Neutrophil (primary cell): ENCODE results near the gene CD22.
"Not testable (repeated sequence)": the region's sequence is repeated elsewhere in the genome, so short reads cannot be mapped to it uniquely, and the experiment has no call there.

ENCODE experiments used
- H3K27ac ChIP-seq: fragments of 200-600 bp; sonication (generic); 2 replicates; pipeline ENCODE4 v1.5.1; 2016; ENCODE audit warnings: mild to moderate bottlenecking, moderate library complexity
- H3K27me3 ChIP-seq: fragments of 200-600 bp; sonication (generic); 2 replicates; pipeline ENCODE4 v1.6.0; 2016; ENCODE audit warnings: mild to moderate bottlenecking
- H3K36me3 ChIP-seq: fragments of 200-600 bp; sonication (generic); 2 replicates; pipeline ENCODE4 v1.5.1; 2017
- H3K4me1 ChIP-seq, 2 experiments: fragments of 200-600 bp in 1 of 2; sonication (generic) in 1 of 2; 1 replicate in 1 of 2; 2 replicates in 1 of 2; pipeline versions ENCODE4 v1.5.1 to v1.6.1; 2013 to 2016; ENCODE audit warnings: low read depth in 1 of 2, low read length in 1 of 2, mild to moderate bottlenecking in 1 of 2, moderate library complexity in 1 of 2; ENCODE audit not compliant: control insufficient read depth in 1 of 2, insufficient read depth in 1 of 2
- H3K4me3 ChIP-seq, 2 experiments: fragments of 200-600 bp in 1 of 2; sonication (generic) in 1 of 2; 1 replicate in 1 of 2; 2 replicates in 1 of 2; pipeline ENCODE4 v1.5.1; 2013 to 2016; ENCODE audit warnings: low read depth in 1 of 2, low read length in 1 of 2, mild to moderate bottlenecking in 1 of 2, moderate library complexity in 1 of 2
- H3K9me3 ChIP-seq: fragments of 200-600 bp; sonication (generic); 2 replicates; pipeline ENCODE4 v1.5.1; 2016
- CTCF ChIP-seq: fragments of 200-600 bp; sonication (generic); IDR thresholded peaks from 2 replicates; pipeline ENCODE4 v1.5.1; 2016; ENCODE audit warnings: antibody characterized with exemption

CD22 gene

GRCh38 chr19:35370722-35371121 is 41.7 kb downstream of the CD22 start, which contains the start of gene GPR42:
GPR42 (plus strand) TSS chr19:35371068; CDS start chr19:35371360, 292 bp downstream.
- Histone ChIP-seq H3K4me1 (peaks cover 0 to 6% of the 10 kb centered on the region in 2 experiments), H3K9me3 (no peaks in the 10 kb centered on the region), H3K27ac (no peak within 1 kb of the TSS), H3K4me3 (no peak within 1 kb of the TSS), H3K36me3 (no peaks in the 10 kb centered on the region), H3K27me3 (peaks cover 8% of the 10 kb centered on the region)
- TF ChIP-seq CTCF, result no peak

- Histone ChIP-seq H3K9me3 (no peaks in the 10 kb centered on the region), H3K4me1 (peaks cover 0 to 18% of the 10 kb centered on the region in 2 experiments), H3K27ac (no peak overlapping the region), H3K27me3 (peaks cover 13% of the 10 kb centered on the region), H3K4me3 (no peak overlapping the region), H3K36me3 (no peaks in the 10 kb centered on the region)
- no peak for TF ChIP-seq CTCF
Observed at GRCh38 chr19:35373492-35373891, 44.5 kb downstream of the CD22 start.

- not testable (repeated sequence) for H3K27ac ChIP-seq, H3K4me3 ChIP-seq, H3K9me3 ChIP-seq, H3K36me3 ChIP-seq
- Histone ChIP-seq H3K4me1 (peaks cover 0 to 18% of the 10 kb centered on the region in 2 experiments), H3K27me3 (peaks cover 13% of the 10 kb centered on the region)
Observed at GRCh38 chr19:35374031-35374430, 45.0 kb downstream of the CD22 start.

GRCh38 chr19:35375505-35376307 is 46.7 kb downstream of the CD22 start:
- Histone ChIP-seq H3K4me3 (no peak overlapping the region), H3K36me3 (no peaks in the 10 kb centered on the region), H3K27ac (no peak overlapping the region), H3K4me1 (peaks cover 0 to 18% of the 10 kb centered on the region in 2 experiments), H3K9me3 (no peaks in the 10 kb centered on the region), H3K27me3 (peaks cover 21% of the 10 kb centered on the region)
- no peak for TF ChIP-seq CTCF

GRCh38 chr19:35377656-35378055 is 48.7 kb downstream of the CD22 start:
- H3K9me3 ChIP-seq, result no peaks in the 10 kb centered on the region
- H3K4me3 ChIP-seq, result no peak overlapping the region
- H3K27ac ChIP-seq, result no peak overlapping the region
- H3K4me1 ChIP-seq, result peaks cover 0 to 18% of the 10 kb centered on the region in 2 experiments
- H3K27me3 ChIP-seq, result peaks cover 34% of the 10 kb centered on the region
- TF ChIP-seq CTCF, result no peak
- no peaks in the 10 kb centered on the region for H3K36me3 ChIP-seq

- Histone ChIP-seq H3K4me3 (no peak overlapping the region), H3K9me3 (no peaks in the 10 kb centered on the region), H3K27ac (no peak overlapping the region), H3K36me3 (no peaks in the 10 kb centered on the region), H3K27me3 (peaks cover 32% of the 10 kb centered on the region), H3K4me1 (peaks cover 0 to 18% of the 10 kb centered on the region in 2 experiments)
- no peak for TF ChIP-seq CTCF
Observed at GRCh38 chr19:35378356-35378755, 49.4 kb downstream of the CD22 start.

- Histone ChIP-seq H3K27me3 (peaks cover 28% of the 10 kb centered on the region), H3K4me1 (peaks cover 0 to 14% of the 10 kb centered on the region in 2 experiments)
- not testable (repeated sequence) for H3K9me3 ChIP-seq, H3K4me3 ChIP-seq, H3K27ac ChIP-seq, H3K36me3 ChIP-seq
Observed at GRCh38 chr19:35379545-35379944, 50.6 kb downstream of the CD22 start.
